ENCODE results near the gene SBNO2.

- no peak for TF ChIP-seq CTCF (IDR thresholded peaks at IDR 0.05)
- no peak for TF ChIP-seq EZH2 (IDR thresholded peaks at IDR 0.05)
Measured at GRCh38 chr19:1144741-1145140, 29.3 kb downstream of the SBNO2 start.

Measured in neural progenitor cell (in vitro differentiated cells).